BE2C (cell line): ENCODE results near the gene PSMA7.

ENCODE experiments used
- DNase-seq: peaks from one replicate; pipeline ENCODE4 v3.0.0-alpha.2; 2020
- H3K27me3 ChIP-seq: fragments of 250-450 bp; sonication (Bioruptor Pico); 2 replicates; pipeline ENCODE4 v1.5.1; 2020; ENCODE audit warnings: mild to moderate bottlenecking
- H3K36me3 ChIP-seq: fragments of 250-450 bp; sonication (Bioruptor Pico); 2 replicates; pipeline ENCODE4 v1.5.1; 2020; ENCODE audit warnings: mild to moderate bottlenecking
- H3K4me1 ChIP-seq: fragments of 250-450 bp; sonication (Bioruptor Pico); 2 replicates; pipeline ENCODE4 v1.5.1; 2020
- H3K4me3 ChIP-seq: 2 replicates; pipeline ENCODE4 v1.5.1; 2011; ENCODE audit warnings: low read depth, low read length
- H3K9me3 ChIP-seq: fragments of 250-450 bp; sonication (Bioruptor Pico); 2 replicates; pipeline ENCODE4 v1.5.1; 2020
- TF ChIP-seq, protein P1 (sequence below): IDR thresholded peaks from 2 replicates; pipeline ENCODE4 v1.5.1; 2012; ENCODE audit warnings: mild to moderate bottlenecking, low read depth, low read length

PSMA7 gene

GRCh38 chr20:62122654-62123449 is 20.3 kb downstream of the PSMA7 start:
- H3K27me3 ChIP-seq: no peaks in the 10 kb centered on the region
- TF ChIP-seq, protein P1, sequence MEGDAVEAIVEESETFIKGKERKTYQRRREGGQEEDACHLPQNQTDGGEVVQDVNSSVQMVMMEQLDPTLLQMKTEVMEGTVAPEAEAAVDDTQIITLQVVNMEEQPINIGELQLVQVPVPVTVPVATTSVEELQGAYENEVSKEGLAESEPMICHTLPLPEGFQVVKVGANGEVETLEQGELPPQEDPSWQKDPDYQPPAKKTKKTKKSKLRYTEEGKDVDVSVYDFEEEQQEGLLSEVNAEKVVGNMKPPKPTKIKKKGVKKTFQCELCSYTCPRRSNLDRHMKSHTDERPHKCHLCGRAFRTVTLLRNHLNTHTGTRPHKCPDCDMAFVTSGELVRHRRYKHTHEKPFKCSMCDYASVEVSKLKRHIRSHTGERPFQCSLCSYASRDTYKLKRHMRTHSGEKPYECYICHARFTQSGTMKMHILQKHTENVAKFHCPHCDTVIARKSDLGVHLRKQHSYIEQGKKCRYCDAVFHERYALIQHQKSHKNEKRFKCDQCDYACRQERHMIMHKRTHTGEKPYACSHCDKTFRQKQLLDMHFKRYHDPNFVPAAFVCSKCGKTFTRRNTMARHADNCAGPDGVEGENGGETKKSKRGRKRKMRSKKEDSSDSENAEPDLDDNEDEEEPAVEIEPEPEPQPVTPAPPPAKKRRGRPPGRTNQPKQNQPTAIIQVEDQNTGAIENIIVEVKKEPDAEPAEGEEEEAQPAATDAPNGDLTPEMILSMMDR: no peak

DNA sequence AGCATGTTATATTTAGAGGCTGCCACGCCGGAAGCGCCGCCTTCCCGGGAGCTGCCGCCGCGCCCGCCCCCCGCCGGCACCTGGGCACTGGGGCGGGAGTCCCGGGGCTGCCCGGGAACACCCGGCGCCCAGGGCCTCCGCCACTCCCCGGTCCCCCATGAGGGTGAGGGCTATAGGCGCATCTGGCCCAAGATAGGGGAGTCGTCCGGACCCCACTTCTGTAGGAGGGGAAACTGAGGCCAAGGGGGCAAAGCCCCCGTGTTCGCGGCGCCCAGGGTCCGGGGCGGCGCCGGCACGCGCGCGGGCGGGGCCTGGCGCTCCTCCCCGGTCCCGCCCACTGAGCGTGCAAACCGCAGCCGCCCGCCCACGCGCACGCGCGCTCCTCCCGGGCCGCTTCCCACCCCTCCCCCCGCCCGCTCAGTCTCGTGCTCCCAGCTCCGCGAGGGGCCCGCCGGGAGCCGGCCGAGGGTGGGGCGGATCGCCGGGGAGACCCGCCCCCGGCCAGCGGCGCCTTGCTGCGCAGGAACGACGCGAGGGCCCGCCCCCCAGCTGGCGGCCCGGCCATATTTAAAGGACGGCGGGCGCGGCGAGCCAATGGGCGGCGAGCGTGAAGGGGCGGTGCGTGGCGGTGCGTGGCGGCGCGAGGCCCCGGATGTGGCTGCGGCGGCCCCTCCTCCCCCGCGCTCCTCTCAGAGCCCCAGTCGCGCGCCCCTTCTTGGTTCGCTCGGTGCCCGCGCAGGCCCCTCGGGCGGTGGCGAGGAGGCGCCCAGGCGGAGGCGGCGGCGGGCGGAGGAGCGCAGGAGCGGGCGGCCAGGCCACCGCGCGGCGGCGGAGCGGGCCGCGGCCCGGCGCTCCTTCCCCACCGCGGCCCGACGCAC is 21.2 kb downstream of the PSMA7 start, which contains the start of gene LSM14B:
LSM14B (plus strand) TSS at position 700 of the 878 bp plus-strand sequence. CDS start 192 bp downstream, outside the sequence.
- Histone ChIP-seq H3K9me3 (no peaks in the 10 kb centered on the region), H3K4me1 (peaks cover 6% of the 10 kb centered on the region; the same call in 1 of the 2 replicates), H3K27me3 (no peaks in the 10 kb centered on the region), H3K4me3 (peak within 1 kb of the TSS; percentile 74), H3K36me3 (peaks cover 31% of the 10 kb centered on the region)
- peak; percentile 98 for DNase-seq
- TF ChIP-seq, protein P1: no peak

More at GRCh38 chr20:62122654-62123449, 20.3 kb downstream of the PSMA7 start:
- H3K36me3 ChIP-seq: peaks cover 39% of the 10 kb centered on the region
- H3K9me3 ChIP-seq: no peaks in the 10 kb centered on the region
- DNase-seq: peak; percentile 52
- H3K4me1 ChIP-seq: peaks cover 6% of the 10 kb centered on the region; the same call in 1 of the 2 replicates
- peak overlapping the region; percentile 74 for H3K4me3 ChIP-seq

GRCh38 chr20:62120990-62121775 is 22.0 kb downstream of the PSMA7 start:
- TF ChIP-seq, protein P1: no peak
- H3K9me3 ChIP-seq: no peaks in the 10 kb centered on the region
- no peaks in the 10 kb centered on the region for H3K27me3 ChIP-seq
- H3K4me3 ChIP-seq: peak overlapping the region; percentile 74
- H3K36me3 ChIP-seq: peaks cover 23% of the 10 kb centered on the region
- H3K4me1 ChIP-seq: peaks cover 6% of the 10 kb centered on the region; the same call in 1 of the 2 replicates
- DNase-seq: no peak

DNA sequence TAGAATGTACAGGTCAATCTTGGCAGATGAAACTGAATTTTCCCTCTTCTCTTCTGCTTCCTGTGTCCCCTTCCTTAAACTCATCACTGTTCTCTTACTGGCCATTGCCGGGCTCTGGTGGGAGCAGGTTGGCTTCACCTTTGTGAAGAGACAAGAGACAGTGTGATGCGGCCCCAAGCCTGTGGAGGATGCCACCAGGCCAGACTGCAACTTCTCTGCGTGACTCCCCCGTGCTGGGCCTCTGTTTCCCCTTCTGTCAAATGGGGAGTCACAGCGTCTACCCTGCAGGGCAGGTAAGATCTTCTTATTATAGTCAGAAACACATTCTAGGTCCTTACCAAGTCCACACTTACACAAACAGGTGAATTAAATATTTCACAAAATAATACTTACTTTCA is 22.8 kb downstream of the PSMA7 start:
- TF ChIP-seq, protein P1: no peak
- no peaks in the 10 kb centered on the region for H3K9me3 ChIP-seq
- no peak overlapping the region for H3K4me3 ChIP-seq
- peaks cover 6% of the 10 kb centered on the region; the same call in 1 of the 2 replicates for H3K4me1 ChIP-seq
- H3K27me3 ChIP-seq: no peaks in the 10 kb centered on the region
- no peak for DNase-seq
- H3K36me3 ChIP-seq: peaks cover 14% of the 10 kb centered on the region

DNA sequence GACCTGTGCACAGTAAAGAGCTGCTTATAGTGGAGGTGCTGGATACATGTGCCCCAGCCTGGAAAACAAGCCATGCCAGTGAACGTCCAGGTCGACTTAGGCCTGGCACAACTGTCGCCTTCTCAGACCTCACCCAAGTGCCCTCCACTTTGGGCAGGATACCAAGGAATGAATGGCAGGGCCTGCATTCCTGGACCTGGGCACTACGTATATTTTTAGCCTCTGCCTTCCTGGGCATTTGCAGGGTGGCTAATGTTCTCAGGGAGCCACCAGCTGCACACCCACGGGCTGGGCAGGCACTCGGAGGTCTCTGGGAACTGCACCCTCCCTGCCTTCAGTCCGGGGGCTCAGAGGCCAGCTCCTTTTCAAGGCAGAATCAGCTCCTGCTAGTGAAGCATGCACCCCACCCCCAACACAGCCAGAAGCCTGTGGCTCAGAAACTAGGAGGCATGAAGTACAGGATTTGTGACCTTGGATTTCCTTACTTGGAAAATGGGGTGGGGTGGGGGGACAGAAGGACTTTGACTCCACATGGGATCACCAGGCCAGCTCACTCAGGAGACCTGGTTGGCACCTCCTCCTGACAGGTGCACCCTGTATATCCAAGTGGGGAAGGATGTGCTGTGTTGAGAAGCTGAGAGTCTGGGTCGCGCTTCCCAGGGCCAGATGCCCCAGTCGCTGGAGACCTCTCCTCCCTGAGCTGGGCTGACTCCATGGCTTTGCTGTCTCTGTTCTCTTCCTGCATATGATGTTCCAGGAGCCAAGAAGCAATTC is 23.4 kb downstream of the PSMA7 start:
- TF ChIP-seq, protein P1: no peak
- peaks cover 9% of the 10 kb centered on the region for H3K36me3 ChIP-seq
- H3K4me1 ChIP-seq: peaks cover 6% of the 10 kb centered on the region; the same call in 1 of the 2 replicates
- H3K27me3 ChIP-seq: no peaks in the 10 kb centered on the region
- no peaks in the 10 kb centered on the region for H3K9me3 ChIP-seq
- DNase-seq: no peak
- no peak overlapping the region for H3K4me3 ChIP-seq
